ENCODE results near the gene ABCG4.
A peak's percentile ranks its signal among the peaks of the same experiment; 100 is the strongest.
"Not testable (repeated sequence)": the region's sequence is repeated elsewhere in the genome, so short reads cannot be mapped to it uniquely, and the experiment has no call there.

Gene ABCG4

GRCh38 chr11:119116235-119116594, 32.6 kb upstream of the ABCG4 start:
- no peak for DNase-seq (ENCODE audit: low spot score)

DNA sequence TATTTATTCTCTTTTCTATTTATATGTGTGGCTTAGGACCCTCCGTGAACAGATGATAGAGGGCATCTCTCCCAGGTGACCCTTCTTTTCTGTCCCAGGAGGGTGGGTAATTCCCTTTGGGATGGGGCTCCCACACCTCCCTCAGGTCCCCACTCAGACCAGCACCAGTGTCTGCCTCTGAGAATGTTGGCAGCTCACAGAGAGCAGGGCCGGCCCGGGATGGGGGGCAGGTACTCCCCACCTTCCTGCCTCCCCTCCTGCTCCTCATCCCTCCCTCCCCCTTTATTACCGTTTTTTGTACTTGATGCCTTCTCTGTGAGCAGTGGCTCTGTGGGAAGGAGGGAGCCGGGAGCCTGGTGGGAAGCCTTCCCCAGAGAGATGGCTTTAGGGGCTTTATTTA, 32.3 kb upstream of the ABCG4 start:
- DNase-seq (ENCODE audit: low spot score): no peak

- no peak for DNase-seq (ENCODE audit: low spot score)
Measured at GRCh38 chr11:119117004-119117706, 31.7 kb upstream of the ABCG4 start.

GRCh38 chr11:119118227-119118626, 30.6 kb upstream of the ABCG4 start:
- DNase-seq (ENCODE audit: low spot score): no peak

DNA sequence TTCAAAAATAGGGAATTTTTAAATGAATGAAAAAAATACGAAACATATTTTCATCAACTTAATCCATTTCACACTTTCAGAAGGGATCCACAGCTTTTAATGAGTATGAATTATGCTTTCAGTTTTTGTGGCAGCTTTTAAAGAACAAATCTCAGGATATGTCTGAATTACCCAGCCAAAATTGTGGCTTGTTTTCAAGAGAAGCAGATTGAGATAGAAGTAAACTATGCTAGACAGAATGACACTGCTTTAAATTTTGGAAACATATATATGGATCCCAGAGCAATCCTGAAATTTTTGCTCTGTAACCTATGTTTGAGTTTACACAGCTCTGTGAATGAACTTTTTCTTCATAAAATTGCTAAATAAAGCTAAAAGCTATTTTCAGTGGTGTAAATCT, 29.9 kb upstream of the ABCG4 start:
- no peak for DNase-seq (ENCODE audit: low spot score)

DNA sequence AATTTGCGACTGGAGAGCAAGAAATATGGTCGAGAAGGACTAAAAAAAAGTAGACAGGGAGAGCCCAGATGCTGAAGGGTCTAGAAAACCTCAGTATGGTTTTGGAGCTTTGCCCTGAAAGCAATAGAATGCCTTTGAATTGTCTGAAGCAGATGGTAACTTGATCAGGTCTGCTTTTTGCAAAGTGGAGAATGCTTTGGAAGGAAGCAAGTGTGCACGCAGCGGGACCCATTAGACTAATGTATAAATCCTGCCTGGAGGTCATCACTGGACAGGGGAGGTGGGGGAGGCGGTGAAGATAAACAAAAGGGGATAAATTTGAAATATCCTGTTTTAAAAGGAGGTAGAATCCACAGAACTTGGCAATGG, 28.2 kb upstream of the ABCG4 start:
- DNase-seq (ENCODE audit: low spot score): no peak

GRCh38 chr11:119121008-119121810, 27.6 kb upstream of the ABCG4 start, which contains the start of gene HINFP:
TSS of gene HINFP (plus strand) at chr11:119121580. CDS start at chr11:119126945, 5,365 bp downstream.
- peak; percentile 100 for DNase-seq (ENCODE audit: low spot score)

- DNase-seq (ENCODE audit: low spot score): no peak
Measured at GRCh38 chr11:119121811-119122124, 27.1 kb upstream of the ABCG4 start.

DNA sequence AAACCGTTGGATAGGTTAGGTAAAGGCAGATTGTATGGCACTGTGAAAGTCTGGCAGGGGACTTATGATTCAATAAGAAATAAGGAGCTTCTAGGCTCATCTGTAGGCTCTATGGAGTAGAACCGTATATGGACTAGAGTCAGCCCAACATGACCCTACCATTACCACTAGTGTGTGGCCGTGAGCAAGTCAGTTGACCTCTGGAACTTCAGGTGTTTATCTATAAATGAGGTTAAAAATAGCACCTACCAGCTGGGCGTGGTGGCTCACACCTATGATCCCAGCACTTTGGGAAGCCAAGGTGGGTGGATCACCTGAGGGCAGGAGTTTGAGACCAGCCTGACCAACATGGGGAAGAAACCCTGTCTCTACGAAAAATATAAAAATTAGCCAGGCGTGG, 23.0 kb upstream of the ABCG4 start:
- no peak for DNase-seq (ENCODE audit: low spot score)

GRCh38 chr11:119126675-119127268, 22.1 kb upstream of the ABCG4 start:
- DNase-seq (ENCODE audit: low spot score): no peak

- DNase-seq (ENCODE audit: low spot score): no peak
Measured at GRCh38 chr11:119130662-119131061, 18.2 kb upstream of the ABCG4 start.

DNA sequence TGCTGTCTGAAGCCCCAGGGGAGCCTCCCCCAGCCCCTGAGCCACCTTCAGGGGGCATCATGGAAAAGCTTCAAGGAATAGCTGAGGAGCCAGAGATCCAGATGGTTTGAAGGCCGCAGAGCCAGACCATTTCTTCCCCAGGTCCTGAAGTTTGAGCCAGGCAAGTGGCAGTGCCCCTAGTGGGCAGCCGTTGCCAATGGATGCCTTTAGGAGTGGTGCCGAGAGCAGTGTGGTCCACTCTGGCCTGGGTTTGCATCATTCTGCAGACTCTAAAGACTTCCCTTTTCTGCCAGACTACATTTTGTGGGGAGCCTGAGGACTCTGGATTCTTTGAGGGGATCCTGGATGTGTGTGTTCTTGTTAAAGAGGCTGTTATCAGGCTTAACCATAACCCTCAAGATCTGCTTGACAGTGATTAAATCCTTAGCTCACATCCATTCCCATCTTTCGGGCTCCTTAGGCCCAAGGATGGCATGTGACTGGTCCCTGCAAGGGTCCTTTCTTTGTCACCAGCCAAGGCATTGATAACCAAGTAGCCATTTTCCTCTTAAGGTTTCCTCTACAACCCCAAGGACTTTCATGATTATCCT, 14.4 kb upstream of the ABCG4 start:
- peak; percentile 34 for DNase-seq (ENCODE audit: low spot score)

DNA sequence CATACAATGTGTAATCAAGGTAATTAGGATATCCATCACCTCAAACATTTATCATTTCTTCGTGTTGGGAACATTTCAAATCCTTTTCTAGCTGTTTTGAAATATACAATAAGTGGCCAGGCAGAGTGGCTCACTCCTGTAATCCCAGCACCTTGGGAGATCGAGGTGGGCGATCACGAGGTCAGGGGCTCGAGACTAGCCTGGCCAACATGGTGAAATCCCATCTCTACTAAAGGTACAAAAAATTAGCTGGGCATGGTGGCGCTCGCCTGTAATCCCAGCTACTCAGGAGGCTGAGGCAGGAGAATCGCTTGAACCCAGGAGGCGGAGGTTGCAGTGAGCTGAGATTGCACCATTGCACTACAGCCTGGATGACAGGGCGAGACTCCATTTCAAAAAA, 9.6 kb upstream of the ABCG4 start:
- not testable (repeated sequence) for DNase-seq (ENCODE audit: low spot score)

GRCh38 chr11:119144825-119145486, 3.9 kb upstream of the ABCG4 start:
- peak; percentile 75 for DNase-seq (ENCODE audit: low spot score)

- no peak for DNase-seq (ENCODE audit: low spot score)
Measured at GRCh38 chr11:119145551-119145950, 3.3 kb upstream of the ABCG4 start.

- DNase-seq (ENCODE audit: low spot score): peak; percentile 94
Measured at GRCh38 chr11:119147604-119148333, 1.1 kb upstream of the ABCG4 start.

DNA sequence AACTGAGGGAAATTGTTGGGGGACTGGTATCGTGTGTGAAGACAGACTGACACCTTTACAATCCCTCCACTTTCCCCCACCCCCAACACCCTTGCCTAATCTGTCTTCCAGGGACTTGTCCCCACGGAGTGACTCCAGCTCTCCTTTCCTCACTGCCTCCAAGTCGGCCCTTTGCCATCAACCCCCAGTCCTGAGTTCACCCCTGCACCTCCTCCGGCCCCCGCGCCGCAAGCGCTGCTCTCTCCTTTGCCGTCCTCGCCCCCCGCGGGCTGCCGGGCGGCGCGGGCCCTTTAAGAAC, 183 bp upstream of the ABCG4 start:
- no peak for DNase-seq (ENCODE audit: low spot score)

GRCh38 chr11:119149786-119150275, 979 bp downstream of the ABCG4 start:
- DNase-seq (ENCODE audit: low spot score): no peak

DNA sequence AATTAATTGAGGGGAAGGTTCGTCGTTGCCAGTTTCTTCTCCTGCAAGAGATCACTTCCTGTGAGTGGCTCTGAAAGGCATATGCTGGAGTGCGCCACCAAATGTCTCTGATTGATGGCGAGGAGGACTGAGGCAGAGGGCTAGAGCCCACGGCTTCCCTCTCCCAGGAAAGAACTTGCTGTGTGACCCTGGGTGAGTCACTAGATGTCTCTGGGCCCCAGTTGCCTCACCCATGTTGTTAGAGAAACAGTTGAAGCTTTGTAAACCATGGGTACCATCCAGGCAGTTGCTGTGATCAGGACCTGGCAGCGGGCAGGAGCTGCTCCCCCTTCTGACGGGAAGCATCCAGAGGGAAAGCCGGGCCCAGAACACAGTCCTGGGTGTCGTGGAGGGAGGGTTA, 3.2 kb downstream of the ABCG4 start:
- DNase-seq (ENCODE audit: low spot score): no peak

DNA sequence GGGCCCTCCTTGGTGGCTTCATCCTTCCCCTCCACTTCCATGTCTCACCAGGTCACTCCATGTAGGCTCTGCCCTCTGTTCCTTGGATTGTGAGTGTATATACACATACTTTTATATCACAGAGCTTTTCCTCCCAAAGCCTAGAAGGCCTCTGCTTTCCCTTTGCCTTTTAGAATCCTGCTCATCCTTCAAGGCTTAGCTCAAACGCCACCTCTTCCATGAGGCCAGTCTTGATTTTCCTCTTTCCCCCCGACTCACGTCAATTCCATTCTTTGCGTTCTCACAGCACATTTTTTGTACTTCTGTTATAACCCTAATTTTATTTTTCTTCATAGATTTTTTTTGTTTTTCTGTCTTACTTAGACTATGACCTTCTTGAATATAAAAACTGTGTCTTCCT, 3.8 kb downstream of the ABCG4 start:
- no peak for DNase-seq (ENCODE audit: low spot score)

DNA sequence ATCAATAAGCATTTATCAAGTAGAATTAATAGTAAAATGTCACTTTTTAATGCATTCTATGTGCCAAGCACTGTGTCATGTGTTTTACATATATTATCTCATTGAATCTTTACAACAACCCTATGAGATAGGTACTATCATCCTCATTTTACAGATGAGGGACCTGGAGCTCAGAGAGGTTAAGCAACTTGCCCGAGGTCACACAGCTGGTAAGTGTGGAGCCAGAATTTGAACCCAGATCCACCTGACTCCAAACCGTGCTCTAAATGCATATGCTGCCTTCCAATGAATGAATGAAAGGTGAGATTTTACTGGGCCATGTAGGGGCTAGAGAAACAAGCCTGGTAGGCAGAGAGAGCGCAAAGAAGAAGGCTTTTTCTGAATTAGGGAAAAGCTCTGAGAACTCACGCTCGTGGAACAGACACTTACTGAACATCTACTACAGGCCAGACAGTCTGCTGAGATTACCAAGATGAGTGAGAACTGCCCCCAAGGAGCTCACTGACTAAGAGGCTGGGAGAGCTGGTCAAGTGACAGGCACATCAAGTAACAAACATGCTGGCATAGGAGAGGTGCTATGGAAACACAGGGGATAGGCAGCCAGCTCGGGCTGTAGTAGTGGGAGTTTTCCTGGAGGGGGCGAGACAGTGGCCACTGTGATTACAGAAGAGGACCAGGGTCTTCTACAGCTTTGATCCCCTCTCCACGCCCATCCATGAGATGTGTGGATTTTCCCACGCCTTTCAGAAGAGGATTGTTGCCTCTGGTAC, 4.4 kb downstream of the ABCG4 start:
- no peak for DNase-seq (ENCODE audit: low spot score)
